MM.1S (cell line): ENCODE data around the gene ZNF438.

Experiments
- DNase-seq: peaks from one replicate; pipeline ENCODE4 v3.0.0-alpha.2; 2015
- H2AFZ ChIP-seq: fragments of 300-600 bp; sonication (generic); 2 replicates; pipeline ENCODE4 v1.6.0; 2016; ENCODE audit warnings: antibody characterized with exemption, low read length
- H3F3A ChIP-seq: fragments of 300-600 bp; sonication (generic); 2 replicates; pipeline ENCODE4 v1.6.1; 2016; ENCODE audit warnings: mild to moderate bottlenecking, antibody characterized with exemption, low read length, moderate library complexity, mixed read lengths; ENCODE audit not compliant: insufficient read depth
- H3K27ac ChIP-seq: fragments of 300-600 bp; sonication (generic); 2 replicates; pipeline ENCODE4 v1.5.1; 2016; ENCODE audit warnings: mild to moderate bottlenecking, low read length
- H3K27me3 ChIP-seq: fragments of 300-600 bp; sonication (generic); replicated peaks from 2 replicates; pipeline ENCODE4 v1.6.0; 2016; ENCODE audit warnings: low read length; ENCODE audit not compliant: insufficient read depth
- H3K36me3 ChIP-seq: fragments of 300-600 bp; sonication (generic); replicated peaks from 2 replicates; pipeline ENCODE4 v1.6.1; 2016; ENCODE audit warnings: mild to moderate bottlenecking, low read length, mixed read lengths; ENCODE audit not compliant: insufficient read depth
- H3K4me1 ChIP-seq: fragments of 300-600 bp; sonication (generic); 2 replicates; pipeline ENCODE4 v1.6.1; 2016; ENCODE audit warnings: low read length, mixed read lengths
- H3K4me2 ChIP-seq: fragments of 300-600 bp; sonication (generic); 2 replicates; pipeline ENCODE4 v1.6.0; 2016; ENCODE audit warnings: low read depth, low read length
- H3K4me3 ChIP-seq: fragments of 300-600 bp; sonication (generic); 2 replicates; pipeline ENCODE4 v1.5.1; 2016; ENCODE audit warnings: low read length, mixed read lengths
- H3K79me2 ChIP-seq: fragments of 300-600 bp; sonication (generic); 2 replicates; pipeline ENCODE4 v1.6.1; 2016; ENCODE audit warnings: mixed run types, low read length, mixed read lengths
- H3K9ac ChIP-seq: fragments of 300-600 bp; sonication (generic); 2 replicates; pipeline ENCODE4 v1.6.1; 2016; ENCODE audit warnings: low read length, mixed read lengths
- H3K9me2 ChIP-seq: fragments of 300-600 bp; sonication (generic); replicated peaks from 2 replicates; pipeline ENCODE4 v1.6.1; 2016; ENCODE audit warnings: mild to moderate bottlenecking, low read length, mixed read lengths; ENCODE audit not compliant: insufficient read depth
- H3K9me3 ChIP-seq: fragments of 300-600 bp; sonication (generic); replicated peaks from 2 replicates; pipeline ENCODE4 v1.6.1; 2016; ENCODE audit warnings: mild to moderate bottlenecking, low read length, mixed read lengths; ENCODE audit not compliant: insufficient read depth
- H4K20me1 ChIP-seq: fragments of 300-600 bp; sonication (generic); 2 replicates; pipeline ENCODE4 v1.6.1; 2016; ENCODE audit warnings: mild to moderate bottlenecking, low read length, moderate library complexity, mixed read lengths; ENCODE audit not compliant: insufficient read depth
- CTCF ChIP-seq: fragments of 300-600 bp; sonication (generic); IDR thresholded peaks from 2 replicates; pipeline ENCODE4 v1.5.1; 2016; ENCODE audit warnings: antibody characterized with exemption, low read length, mixed read lengths
- EZH2 ChIP-seq: fragments of 300-600 bp; sonication (generic); optimal IDR thresholded peaks from 2 replicates; pipeline ENCODE3; 2017; ENCODE audit warnings: low read depth, mild to moderate bottlenecking, antibody characterized with exemption, low read length, mixed read lengths
- EZH2phosphoT487 ChIP-seq: fragments of 300-600 bp; sonication (generic); IDR thresholded peaks from 2 replicates; pipeline ENCODE4 v1.6.1; 2018; ENCODE audit warnings: antibody characterized with exemption, low read length

ZNF438 gene

GRCh38 chr10:30939643-30940251 lies 91.9 kb downstream of the ZNF438 start:
- Histone ChIP-seq H3K9me3 (no peaks in the 10 kb centered on the region), H3K4me2 (no peak overlapping the region), H3K27ac (no peak overlapping the region), H4K20me1 (no peaks in the 10 kb centered on the region), H3K4me1 (no peaks in the 10 kb centered on the region), H3K9ac (no peak overlapping the region), H3K27me3 (no peaks in the 10 kb centered on the region), H2AFZ (no peak overlapping the region), H3K4me3 (no peak overlapping the region), H3F3A (no peaks in the 10 kb centered on the region), H3K36me3 (no peaks in the 10 kb centered on the region), H3K79me2 (no peaks in the 10 kb centered on the region), H3K9me2 (no peaks in the 10 kb centered on the region)
- TF ChIP-seq EZH2phosphoT487 (no peak), EZH2 (no peak), CTCF (no peak)
- no peak for DNase-seq

- H3K9ac ChIP-seq: no peak overlapping the region
- H3K27ac ChIP-seq: no peak overlapping the region
- 0 out of 2 replicates have a peak, but pooled peaks cover 4% of the 10 kb centered on the region for H3K4me1 ChIP-seq
- no peaks in the 10 kb centered on the region for H3K9me3 ChIP-seq
- no peak overlapping the region for H3K4me2 ChIP-seq
- no peaks in the 10 kb centered on the region for H3K79me2 ChIP-seq
- no peak overlapping the region for H2AFZ ChIP-seq
- H3K27me3 ChIP-seq: no peaks in the 10 kb centered on the region
- DNase-seq: no peak
- H3K36me3 ChIP-seq: no peaks in the 10 kb centered on the region
- TF ChIP-seq EZH2phosphoT487 (no peak), EZH2 (no peak), CTCF (no peak)
- no peaks in the 10 kb centered on the region for H4K20me1 ChIP-seq
- H3F3A ChIP-seq: no peaks in the 10 kb centered on the region
- no peak overlapping the region for H3K4me3 ChIP-seq
- H3K9me2 ChIP-seq: no peaks in the 10 kb centered on the region
Measured at GRCh38 chr10:30935078-30935477, 96.6 kb downstream of the ZNF438 start.

- TF ChIP-seq EZH2 (no peak), EZH2phosphoT487 (no peak), CTCF (no peak)
- Histone ChIP-seq H3K27me3 (no peaks in the 10 kb centered on the region), H3F3A (peaks cover 16% of the 10 kb centered on the region), H3K4me1 (0 out of 2 replicates have a peak, but pooled peaks cover 10% of the 10 kb centered on the region), H3K36me3 (no peaks in the 10 kb centered on the region), H3K4me3 (no peak overlapping the region), H4K20me1 (no peaks in the 10 kb centered on the region), H3K9me2 (no peaks in the 10 kb centered on the region), H3K9me3 (no peaks in the 10 kb centered on the region), H2AFZ (no peak overlapping the region), H3K79me2 (no peaks in the 10 kb centered on the region), H3K9ac (no peak overlapping the region), H3K4me2 (no peak overlapping the region), H3K27ac (no peak overlapping the region)
- no peak for DNase-seq
Measured at GRCh38 chr10:30931094-30931493, 100.6 kb downstream of the ZNF438 start.
